GM06990 (cell line): ENCODE results near the gene MCRIP1.
A peak's percentile ranks its signal among the peaks of the same experiment; 100 is the strongest.

Source experiments
- DNase-seq: peaks from one replicate; pipeline ENCODE4 v3.0.0-alpha.2; 2011; ENCODE audit not compliant: insufficient read length; ENCODE audit errors: extremely low read depth
- H3K27me3 ChIP-seq: replicated peaks from 2 replicates; pipeline ENCODE4 v1.6.0; 2011; ENCODE audit warnings: low read length; ENCODE audit not compliant: control insufficient read depth, insufficient read depth
- H3K36me3 ChIP-seq: 2 replicates; pipeline ENCODE4 v1.5.1; 2011; ENCODE audit warnings: low read length; ENCODE audit not compliant: control insufficient read depth, insufficient read depth
- H3K4me3 ChIP-seq: replicated peaks from 2 replicates; pipeline ENCODE4 v1.5.1; 2011; ENCODE audit warnings: low read depth, mild to moderate bottlenecking, control low read depth, low read length
- CTCF ChIP-seq: IDR thresholded peaks from 2 replicates; pipeline ENCODE4 v1.5.1; 2011; ENCODE audit warnings: low read length, control low read depth, mild to moderate bottlenecking, inconsistent platforms; ENCODE audit not compliant: insufficient read depth, poor library complexity, severe bottlenecking

MCRIP1 gene

GRCh38 chr17:81833160-81833920 lies at the start of gene MCRIP1:
TSS of gene MCRIP1 (minus strand) at chr17:81833291. CDS start at chr17:81824506, 8,785 bp downstream.
- H3K4me3 ChIP-seq = peak within 1 kb of the TSS; percentile 79
- H3K27me3 ChIP-seq = no peaks in the 10 kb centered on the region
- no peaks in the 10 kb centered on the region; the same call in 1 of the 2 replicates for H3K36me3 ChIP-seq
- DNase-seq = peak; percentile 95
- no peak for TF ChIP-seq CTCF

- H3K27me3 ChIP-seq = no peaks in the 10 kb centered on the region
- no peak for DNase-seq
- no peak overlapping the region for H3K4me3 ChIP-seq
- peaks cover 5% of the 10 kb centered on the region for H3K36me3 ChIP-seq
- no peak for TF ChIP-seq CTCF
These were observed 46.0 kb upstream of the MCRIP1 start for GRCh38 chr17:81879121-81879520.

GRCh38 chr17:81878294-81878693 lies 45.2 kb upstream of the MCRIP1 start:
- Histone ChIP-seq H3K36me3 (peaks cover 5% of the 10 kb centered on the region), H3K27me3 (no peaks in the 10 kb centered on the region), H3K4me3 (no peak overlapping the region)
- no peak for DNase-seq
- no peak for TF ChIP-seq CTCF

GRCh38 chr17:81877569-81877968 lies 44.5 kb upstream of the MCRIP1 start:
- no peak for TF ChIP-seq CTCF

GRCh38 chr17:81871387-81872230 lies 38.5 kb upstream of the MCRIP1 start:
- H3K4me3 ChIP-seq = peak overlapping the region; percentile 90
- peak; percentile 95 for DNase-seq
- H3K27me3 ChIP-seq = no peaks in the 10 kb centered on the region
- peaks cover 19% of the 10 kb centered on the region for H3K36me3 ChIP-seq
- peak; percentile 12 for TF ChIP-seq CTCF

More at GRCh38 chr17:81877569-81877968, 44.5 kb upstream of the MCRIP1 start:
- no peak overlapping the region for H3K4me3 ChIP-seq
- no peak for DNase-seq
- no peaks in the 10 kb centered on the region for H3K27me3 ChIP-seq
- peaks cover 5% of the 10 kb centered on the region for H3K36me3 ChIP-seq
